LNCAP (cell line): ENCODE results near the gene ASPM.

Experiments
- TF ChIP-seq, protein P1 (sequence below): fragments of 450-650 bp; IDR thresholded peaks from 2 replicates; pipeline ENCODE4 v1.5.1; 2017; ENCODE audit warnings: mild to moderate bottlenecking

Gene ASPM

DNA sequence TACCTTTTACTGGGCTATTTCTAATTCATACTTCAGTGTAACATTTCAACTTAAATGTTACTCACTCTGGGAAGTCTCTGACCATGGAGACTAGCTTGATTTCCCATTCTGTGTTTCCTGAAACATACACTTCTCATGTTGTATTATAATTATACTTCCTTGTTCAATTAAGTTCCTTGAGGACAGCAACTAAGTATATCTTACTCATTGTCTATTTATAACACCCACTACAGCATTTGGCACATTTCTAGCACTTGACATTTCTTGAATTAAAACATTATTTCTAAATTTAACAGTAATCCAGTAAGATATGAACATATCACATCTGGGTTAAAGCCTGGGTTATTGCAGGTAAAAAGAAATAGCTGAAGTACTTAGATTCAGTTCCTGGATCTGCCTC is 47.0 kb downstream of the ASPM start:
- TF ChIP-seq, protein P1, sequence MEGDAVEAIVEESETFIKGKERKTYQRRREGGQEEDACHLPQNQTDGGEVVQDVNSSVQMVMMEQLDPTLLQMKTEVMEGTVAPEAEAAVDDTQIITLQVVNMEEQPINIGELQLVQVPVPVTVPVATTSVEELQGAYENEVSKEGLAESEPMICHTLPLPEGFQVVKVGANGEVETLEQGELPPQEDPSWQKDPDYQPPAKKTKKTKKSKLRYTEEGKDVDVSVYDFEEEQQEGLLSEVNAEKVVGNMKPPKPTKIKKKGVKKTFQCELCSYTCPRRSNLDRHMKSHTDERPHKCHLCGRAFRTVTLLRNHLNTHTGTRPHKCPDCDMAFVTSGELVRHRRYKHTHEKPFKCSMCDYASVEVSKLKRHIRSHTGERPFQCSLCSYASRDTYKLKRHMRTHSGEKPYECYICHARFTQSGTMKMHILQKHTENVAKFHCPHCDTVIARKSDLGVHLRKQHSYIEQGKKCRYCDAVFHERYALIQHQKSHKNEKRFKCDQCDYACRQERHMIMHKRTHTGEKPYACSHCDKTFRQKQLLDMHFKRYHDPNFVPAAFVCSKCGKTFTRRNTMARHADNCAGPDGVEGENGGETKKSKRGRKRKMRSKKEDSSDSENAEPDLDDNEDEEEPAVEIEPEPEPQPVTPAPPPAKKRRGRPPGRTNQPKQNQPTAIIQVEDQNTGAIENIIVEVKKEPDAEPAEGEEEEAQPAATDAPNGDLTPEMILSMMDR: no peak

DNA sequence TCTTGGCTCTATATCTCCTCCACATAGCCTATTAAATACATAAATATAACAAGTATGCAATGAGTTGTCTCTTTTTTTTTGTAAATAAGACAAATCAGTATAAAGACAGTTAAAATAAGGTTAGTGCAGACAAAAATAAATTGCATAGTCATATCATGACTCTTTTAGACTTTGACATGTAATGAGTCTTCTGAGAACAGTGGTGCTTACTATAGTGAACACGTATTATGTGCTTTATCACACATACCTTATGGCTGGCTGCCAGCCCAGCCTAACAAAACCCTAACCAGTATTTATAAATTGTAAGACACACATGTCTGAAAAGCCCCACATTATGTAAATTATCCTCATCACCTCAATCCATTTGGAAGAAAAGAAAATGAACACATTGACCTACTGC is 50.3 kb downstream of the ASPM start:
- TF ChIP-seq, protein P1: no peak

GRCh38 chr1:197093226-197093885 is 53.1 kb downstream of the ASPM start:
- TF ChIP-seq, protein P1: no peak

- TF ChIP-seq, protein P1: no peak
These were observed 53.9 kb downstream of the ASPM start for GRCh38 chr1:197092491-197093023.

GRCh38 chr1:197083474-197083873 is 63.0 kb downstream of the ASPM start:
- TF ChIP-seq, protein P1: no peak

- TF ChIP-seq, protein P1: no peak
These were observed 65.2 kb downstream of the ASPM start for GRCh38 chr1:197081117-197081753.

GRCh38 chr1:197080323-197080722 is 66.1 kb downstream of the ASPM start:
- TF ChIP-seq, protein P1: no peak
